ENCODE measurements around the gene FANCM.
"Not testable (repeated sequence)": the region's sequence is repeated elsewhere in the genome, so short reads cannot be mapped to it uniquely, and the experiment has no call there.

FANCM gene

DNA sequence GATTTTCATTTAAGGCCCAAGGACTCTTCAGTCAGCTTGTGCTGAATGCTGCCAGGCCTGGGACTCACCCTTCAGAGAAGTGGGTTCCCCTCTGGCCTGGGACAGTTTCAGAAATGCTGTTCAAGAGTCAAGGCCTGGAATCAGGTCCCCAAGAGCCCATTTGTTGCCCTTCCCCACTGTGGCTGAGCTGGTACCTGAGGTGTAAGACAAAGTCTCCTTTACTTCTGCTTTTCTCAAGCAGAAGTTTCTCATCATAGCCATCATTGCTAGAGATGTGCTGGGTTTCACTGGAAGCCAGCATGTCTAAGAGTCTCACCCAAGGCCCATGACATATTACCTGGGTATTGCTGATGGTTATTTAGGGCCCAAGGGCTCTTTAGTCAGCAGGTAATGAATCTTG, 8.9 kb downstream of the FANCM start:
- DNase-seq (ENCODE audit: low read depth in 2 of 2), result no peak

DNA sequence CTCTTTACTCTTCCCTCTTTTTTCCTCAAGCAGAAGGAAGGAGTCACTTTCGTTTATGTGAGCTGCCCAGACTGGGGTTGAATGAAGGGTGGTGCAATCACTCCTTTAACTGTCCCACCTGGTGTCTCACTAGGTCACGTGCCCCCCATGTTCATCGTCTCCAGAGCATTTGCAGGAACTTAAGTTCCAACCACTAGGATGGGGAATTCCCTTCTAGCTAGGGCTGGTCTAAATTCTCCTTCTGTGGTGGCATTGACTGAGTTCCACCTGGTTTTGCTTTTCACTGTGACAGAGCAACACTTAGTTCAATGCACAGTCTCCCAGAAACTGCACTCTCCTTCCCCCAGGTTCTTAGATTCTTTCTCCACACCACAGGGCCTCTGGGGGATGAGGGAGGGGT, 9.5 kb downstream of the FANCM start:
- DNase-seq (ENCODE audit: low read depth in 2 of 2), result no peak

DNA sequence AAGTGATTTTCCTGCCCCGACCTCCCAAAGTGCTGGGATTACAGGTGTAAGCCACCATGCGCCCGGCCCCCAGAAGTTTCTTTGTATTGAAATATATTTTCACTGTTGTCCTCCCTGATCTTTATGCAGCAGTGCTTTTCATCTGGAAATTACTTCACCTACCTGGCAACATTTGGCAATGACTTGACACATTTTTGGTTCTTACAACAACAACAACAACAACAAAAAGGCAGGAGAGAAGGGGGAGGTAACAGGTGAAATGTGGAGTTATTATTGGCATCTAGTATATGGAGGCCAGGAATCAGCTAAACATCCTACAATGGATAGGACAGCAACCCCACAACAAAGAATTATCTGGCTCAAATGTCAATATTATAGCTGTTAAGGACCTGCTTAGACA, 13.9 kb downstream of the FANCM start:
- no peak for DNase-seq (ENCODE audit: low read depth in 2 of 2)

DNA sequence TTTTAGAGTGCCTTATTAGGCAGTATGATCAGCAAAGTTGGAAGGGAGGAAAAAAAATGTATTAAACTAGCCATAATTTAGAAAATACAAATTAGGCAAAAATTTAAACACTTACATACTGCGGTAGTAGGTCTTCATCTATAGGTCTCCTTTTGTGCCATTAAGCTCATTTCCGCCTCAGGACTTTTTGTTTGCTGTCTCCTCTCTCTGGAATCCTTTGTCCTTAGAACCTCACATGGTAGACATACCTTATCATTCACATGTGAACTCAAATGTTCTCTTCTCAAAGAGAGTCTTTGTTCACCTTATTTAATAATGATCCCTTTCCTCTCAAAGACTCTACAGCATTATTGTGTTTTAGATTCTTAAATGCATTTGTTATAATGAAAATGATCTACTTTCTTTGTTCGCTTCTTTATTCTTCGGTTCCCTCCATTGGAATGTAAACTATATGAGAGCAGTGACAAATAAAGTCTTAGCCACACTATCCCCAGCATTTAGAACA, 14.7 kb downstream of the FANCM start:
- no peak for DNase-seq (ENCODE audit: low read depth in 2 of 2)

DNA sequence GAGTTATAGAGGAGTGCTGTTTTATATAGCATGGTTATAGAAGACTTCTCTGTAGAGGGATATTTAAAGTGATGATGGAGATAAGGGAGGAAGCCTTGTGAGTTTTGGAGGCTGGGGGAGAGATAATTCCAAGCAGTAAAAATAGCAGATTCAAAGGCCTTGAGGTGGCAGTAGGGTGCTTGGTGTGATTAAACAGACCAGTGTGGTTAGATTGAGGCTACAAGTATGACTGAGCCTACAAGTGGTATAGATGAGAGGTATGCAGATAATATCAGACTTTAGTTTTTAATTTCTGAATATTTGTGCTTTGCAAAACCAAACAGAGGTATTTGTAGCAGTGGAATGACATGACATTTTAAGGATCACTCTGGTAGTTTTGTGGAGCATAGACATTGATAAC, 20.3 kb downstream of the FANCM start:
- no peak for DNase-seq (ENCODE audit: low read depth in 2 of 2)

DNA sequence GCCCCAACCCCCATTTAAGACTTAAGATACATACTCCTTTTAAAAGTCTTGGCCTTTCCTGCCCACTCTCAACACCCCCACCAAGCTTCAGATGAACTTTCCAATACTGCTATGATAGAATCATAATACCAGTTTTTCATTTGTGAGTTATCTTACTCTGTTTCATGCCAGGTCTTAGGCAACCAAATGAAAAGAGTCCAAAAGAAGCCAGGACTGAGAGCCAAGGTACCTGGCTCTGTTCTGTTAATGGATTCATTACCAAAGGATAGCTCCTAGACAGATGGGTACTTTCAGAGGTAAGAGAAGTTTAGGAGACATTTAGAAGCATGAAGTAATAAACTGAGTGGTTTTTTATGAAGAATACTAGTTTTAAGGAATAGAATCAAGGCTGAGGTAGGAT, 34.2 kb downstream of the FANCM start:
- DNase-seq (ENCODE audit: low read depth in 2 of 2), result no peak

DNA sequence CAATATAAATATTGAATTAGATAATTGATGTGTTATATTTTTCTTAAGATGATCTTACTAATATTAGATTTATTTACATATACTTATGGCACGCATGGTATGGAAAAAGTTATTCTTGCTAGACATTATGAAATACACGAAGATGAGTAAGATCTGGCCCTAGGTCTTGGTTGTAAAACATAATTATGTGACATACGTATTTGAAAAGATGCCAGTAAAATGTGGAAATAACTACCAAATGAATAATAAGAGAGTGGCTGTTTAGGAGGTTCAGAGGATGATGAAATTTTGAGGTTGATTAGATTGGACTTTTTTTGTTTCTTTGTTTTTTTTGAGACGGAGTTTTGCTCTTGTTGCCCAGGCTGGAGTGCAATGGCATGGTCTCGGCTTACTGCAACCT, 41.3 kb downstream of the FANCM start:
- peak; percentile 92 to 93 for DNase-seq (ENCODE audit: low read depth in 2 of 2)

DNA sequence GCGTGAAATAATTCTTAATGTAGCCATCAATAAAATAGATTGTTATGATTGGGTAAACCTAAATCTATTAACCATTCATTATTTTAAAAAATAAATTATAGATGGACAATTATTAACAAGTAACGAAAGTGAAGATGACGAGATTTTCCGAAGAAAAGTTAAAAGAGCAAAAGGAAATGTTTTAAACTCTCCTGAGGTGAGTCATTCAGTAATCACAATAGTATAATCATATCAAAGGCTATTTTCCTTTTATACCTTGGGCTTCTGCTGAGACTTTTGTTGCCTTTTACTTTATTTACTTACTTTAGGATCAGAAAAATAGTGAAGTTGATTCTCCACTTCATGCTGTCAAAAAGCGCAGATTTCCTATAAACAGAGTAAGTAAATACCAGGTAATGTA, 45.6 kb downstream of the FANCM start:
- DNase-seq (ENCODE audit: low read depth in 2 of 2), result no peak

DNA sequence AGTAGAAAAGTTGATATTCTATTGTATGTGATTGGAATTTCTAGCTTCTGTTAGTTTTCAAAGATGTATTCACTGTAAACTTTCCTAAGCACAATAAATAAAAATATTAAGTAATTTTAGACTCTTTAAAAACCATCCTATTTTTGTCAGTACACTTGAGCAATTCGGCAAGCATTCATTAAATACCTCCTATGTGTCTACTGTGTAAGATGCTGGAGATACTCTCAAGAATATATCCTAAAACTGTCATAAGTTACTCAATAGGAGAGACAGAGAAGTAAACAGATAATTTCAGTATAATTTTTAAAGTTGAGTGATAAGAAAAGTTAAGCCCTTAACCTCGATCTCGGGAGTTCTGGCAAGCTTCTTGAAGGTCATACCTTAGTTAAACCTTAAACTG, 46.1 kb downstream of the FANCM start:
- DNase-seq (ENCODE audit: low read depth in 2 of 2), result no peak

DNA sequence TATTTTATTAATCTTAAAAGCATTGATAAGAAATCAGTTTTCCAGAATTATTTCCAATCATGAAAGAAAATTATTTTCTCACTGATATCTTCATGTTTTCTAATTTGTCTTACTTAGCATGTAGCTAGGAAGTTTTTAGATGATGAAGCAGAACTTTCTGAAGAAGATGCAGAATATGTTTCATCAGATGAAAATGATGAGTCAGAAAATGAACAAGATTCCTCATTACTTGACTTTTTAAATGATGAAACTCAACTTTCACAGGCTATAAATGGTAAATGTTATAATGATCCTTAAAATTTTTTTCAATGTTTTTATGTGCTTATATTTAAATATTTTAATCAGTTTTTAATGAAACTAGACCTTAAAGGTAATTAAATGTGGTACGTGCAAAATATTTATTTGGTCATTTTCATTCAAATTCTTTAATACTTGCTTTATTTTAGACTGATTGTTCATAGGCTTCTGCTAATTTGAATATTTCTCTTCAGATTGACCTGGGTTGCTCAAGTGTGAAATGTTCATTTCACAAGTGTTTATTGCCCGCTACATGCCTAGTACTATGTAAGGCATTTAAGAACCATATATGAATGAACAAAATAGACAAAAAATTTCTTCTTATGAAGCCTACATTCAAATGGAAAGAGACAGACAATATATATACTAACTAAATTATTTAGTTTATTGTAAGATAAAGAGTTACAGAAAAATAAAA, 49.5 kb downstream of the FANCM start:
- DNase-seq (ENCODE audit: low read depth in 2 of 2), result peak in 1 of 2 experiments; percentile 37

DNA sequence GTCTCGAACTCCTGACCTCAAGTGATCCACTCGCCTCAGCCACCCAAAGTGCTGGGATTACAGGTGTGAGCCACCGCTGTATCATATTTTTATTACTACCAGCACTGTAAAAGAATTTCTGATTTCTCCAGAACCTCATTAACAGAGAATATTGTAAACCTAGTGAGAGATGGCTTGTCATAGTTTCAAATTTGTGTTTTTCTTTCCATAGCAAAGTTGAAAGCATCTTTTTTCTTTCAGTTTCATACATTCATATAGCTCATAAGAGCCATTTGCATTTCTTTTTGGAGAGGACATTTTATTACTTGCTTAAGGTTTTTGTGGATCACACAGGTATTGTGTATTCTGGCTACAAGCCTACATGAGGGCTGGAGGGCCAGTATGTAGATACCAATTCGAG, 59.2 kb downstream of the FANCM start:
- DNase-seq (ENCODE audit: low read depth in 2 of 2), result no peak

DNA sequence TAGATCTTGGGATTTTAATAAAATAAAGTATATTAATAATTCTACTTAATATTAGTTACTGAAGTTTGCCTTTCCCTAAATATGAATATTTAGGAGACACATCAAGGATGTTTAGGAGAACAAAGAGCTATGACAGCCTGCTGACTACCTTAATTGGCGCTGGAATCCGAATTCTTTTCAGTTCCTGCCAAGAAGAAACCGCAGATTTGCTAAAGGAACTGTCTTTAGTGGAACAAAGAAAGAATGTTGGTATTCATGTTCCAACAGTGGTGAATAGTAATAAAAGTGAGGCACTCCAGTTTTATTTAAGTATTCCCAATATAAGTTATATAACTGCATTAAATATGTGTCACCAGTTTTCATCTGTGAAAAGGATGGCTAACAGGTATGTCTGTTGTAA, 62.8 kb downstream of the FANCM start:
- peak in 1 of 2 experiments; percentile 44 for DNase-seq (ENCODE audit: low read depth in 2 of 2)

DNA sequence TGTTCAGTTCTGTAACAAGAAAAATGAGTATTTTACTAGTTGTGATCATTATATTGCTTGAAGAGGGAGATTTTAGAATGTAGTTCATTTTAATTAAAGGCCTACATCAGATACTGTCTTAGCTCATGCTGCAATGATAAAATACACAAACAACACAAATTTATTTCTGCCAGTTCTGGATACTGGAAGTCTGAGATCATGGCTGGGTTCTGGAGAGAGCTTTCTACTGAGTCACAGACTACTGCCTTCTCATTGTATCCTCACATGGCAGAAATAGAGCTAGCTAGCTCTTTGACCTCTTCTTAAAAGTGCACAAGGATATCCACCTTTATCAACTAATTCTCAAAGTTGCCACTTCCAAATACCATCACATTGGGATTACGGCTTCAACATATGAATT, 63.5 kb downstream of the FANCM start:
- DNase-seq (ENCODE audit: low read depth in 2 of 2), result no peak

DNA sequence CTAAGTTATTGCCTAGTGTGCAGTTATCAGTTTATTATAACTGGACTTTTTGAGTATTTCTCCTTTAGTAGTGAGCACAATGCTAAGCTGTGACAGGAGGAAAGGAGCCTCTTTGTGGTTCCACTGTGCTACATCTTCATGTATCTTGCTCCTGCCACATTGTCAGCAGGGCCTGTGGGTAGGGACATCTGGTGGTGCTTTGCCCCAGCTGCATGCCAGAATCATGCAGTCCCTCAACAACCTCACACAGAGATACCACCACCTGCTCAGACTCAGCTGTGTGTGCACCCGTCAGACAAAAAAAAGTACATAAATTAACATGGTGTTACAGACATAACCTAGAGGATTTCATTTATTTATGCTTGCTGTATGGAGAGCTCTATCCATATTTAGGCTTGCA, 66.2 kb downstream of the FANCM start:
- DNase-seq (ENCODE audit: low read depth in 2 of 2), result no peak

DNA sequence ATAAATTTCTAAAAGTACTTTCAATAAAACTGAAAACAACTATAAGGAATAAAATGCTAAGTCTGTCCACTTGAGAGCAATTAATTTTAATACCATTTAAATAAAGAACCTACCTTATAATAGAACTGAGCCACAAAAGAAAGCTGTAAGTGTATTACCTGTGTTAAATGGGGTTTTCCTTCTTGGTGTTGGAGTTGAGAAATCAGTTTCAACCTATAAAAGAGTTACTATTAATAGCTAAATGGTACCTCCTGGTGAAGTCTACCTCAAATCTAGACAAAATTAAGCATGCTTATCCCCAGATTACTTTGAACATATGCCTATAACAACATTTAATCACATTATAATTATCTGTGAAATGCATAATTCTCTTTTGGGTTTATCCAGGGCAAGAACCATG, 68.5 kb downstream of the FANCM start:
- DNase-seq (ENCODE audit: low read depth in 2 of 2), result no peak

DNA sequence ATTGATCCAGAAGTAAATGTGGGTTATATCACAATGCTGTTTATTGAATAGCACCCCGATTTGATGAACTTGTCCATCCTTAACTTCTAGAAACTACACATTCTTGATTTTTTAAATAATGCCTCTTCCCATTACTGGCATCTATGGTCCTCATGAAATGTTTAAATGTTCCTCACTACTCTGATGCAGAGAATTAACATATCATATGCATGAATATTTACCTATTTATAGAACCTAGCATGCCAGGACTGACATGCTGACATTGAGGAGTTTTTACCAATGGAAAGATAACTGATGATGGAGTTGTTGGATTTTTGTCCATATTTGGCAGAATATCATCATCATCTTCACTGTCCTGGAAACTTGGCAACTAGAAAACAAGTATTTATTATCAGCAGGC, 74.4 kb downstream of the FANCM start:
- DNase-seq (ENCODE audit: low read depth in 2 of 2), result no peak

DNA sequence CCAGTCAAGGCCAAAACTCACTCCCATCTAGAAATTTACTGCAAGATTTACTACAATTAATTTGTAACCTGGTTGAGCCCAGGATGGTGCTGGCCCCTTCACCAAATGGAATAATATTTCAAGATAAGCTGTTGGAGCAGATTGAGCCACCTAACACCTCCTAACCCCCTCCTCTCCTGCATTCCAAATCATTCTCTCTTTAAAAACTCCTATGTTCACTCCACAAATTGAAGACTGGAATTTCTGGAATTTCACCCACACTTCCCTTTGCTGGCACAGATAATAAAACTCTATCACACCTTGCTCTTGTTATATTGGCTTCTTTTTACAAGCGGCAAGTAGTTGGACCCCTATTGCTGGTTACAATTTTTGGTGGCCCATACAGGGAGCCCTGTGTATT, 75.6 kb downstream of the FANCM start:
- DNase-seq (ENCODE audit: low read depth in 2 of 2), result no peak

DNA sequence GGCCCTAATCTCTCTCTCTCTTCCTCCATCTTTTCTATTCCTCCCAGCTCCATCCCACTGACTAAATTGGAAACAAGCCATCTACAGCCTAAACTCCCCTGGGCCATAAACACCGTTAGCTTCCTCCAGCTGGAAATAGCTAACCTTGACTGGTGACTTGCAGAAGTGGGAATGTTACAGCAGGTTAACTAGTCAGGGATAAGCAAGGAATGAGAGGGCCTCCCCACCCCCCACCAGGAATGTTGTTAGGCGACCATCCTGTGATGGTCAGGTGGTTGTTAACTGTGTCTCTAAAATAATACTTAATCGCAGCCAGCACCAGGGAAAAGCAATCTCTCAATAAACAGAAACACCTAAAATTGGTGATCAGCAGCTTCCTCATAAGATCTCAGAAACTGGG, 76.5 kb downstream of the FANCM start:
- DNase-seq (ENCODE audit: low read depth in 2 of 2), result no peak

DNA sequence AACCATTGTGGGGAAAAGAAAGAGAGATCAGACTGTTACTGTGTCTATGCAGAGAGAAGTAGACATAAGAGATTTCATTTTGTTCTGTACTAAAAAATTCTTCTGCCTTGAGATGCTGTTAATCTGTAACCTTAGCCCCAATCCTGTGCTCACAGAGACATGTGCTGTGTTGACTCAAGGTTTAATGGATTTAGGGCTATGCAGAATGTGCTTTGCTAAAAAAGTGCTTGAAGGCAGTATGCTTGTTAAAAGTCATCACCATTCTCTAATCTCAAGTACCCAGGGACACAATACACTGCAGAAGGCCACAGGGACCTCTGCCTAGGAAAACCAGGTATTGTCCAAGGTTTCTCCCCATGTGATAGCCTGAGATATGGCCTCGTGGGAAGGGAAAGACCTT, 78.0 kb downstream of the FANCM start:
- not testable (repeated sequence) for DNase-seq (ENCODE audit: low read depth in 2 of 2)

DNA sequence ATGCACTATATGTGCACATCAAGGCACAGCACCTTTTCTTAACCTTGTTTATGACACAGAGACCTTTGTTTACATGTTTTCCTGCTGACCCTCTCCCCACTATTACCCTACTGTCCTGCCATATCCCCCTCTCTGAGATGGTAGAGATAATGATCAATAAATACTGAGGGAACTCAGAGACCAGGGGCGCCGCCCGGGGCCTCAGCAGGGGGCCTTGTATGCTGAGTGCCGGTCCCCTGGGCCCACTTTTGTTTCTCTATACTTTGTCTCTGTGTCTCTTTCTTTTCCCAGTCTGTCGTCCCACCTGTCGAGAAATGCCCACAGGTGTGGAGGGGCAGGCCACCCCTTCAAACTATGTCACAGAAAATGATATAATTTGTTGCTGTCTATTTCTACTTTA, 78.6 kb downstream of the FANCM start:
- DNase-seq (ENCODE audit: low read depth in 2 of 2), result not testable (repeated sequence)

DNA sequence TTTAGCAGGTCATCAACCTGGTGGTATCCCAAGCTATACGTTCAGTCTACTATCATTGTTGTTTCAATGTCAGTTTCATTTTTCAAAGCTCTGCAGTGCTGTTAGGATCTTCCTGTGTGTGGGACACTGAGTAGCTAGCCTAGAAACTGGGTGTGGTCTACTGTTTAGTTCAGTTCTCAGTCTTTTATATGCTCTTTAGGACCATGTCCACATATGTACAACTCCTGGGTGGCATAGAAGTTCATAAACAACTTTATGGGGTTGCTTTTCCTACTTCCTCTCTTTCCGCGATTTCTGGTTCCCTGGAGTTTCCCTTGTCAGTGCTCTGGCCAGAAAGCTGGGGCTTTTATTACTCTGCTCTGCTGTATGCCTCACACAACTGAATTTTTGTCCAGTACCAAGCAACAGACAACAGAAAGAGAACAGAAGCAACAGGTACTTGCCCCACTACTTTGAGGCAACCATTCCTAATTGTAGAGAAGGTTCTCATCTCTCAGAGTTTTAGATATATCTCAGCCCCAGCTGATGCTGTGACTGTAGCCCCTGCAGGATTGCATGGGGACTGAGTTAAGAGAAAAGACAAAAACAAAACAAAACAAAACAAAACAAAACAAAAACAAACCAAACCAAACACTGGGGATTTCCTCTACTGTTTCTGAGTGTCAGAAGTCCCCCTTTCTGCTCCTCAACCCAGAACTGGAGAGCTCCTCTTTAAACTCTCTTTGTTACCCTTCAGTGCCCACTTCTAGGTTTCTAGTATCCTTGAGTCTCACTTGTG, 86.9 kb downstream of the FANCM start:
- no peak for DNase-seq (ENCODE audit: low read depth in 2 of 2)

DNA sequence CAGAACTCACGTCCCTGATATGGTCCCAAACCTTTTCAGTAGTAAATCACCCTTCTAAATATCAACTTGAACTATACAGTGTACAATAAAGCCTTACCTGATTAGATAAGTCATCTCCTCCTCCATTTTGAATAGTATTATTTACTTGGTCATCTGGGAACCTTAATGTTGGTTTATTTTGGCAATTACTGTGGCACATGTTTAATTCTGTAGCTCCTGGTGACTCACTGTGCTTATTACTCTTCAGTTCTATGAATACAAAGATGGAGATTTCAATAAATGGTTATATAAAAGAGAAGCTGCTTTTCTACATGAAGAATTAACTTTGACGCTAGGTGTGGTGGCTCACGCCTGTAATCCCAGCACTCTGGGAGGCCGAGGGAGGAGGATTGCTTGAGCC, 91.8 kb downstream of the FANCM start:
- DNase-seq (ENCODE audit: low read depth in 2 of 2), result no peak

DNA sequence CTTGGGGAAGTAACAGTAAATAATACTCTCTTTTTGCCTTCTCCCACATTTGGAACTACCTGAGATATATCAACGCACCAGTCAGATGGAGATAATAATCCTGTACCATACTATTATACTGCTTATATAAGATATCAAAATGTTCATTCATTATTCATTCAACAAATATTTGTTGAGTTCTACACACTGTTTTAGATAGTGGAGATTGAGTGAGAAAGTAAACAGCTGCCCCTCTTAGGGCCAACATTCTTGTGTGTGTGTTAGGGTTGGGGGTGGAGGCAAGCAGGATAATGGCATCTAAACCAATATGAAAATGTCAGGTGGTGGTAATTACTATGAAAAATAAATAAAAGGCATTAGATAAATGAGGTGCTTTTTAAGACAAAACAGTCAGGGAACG, 103.3 kb downstream of the FANCM start:
- DNase-seq (ENCODE audit: low read depth in 2 of 2), result no peak

All from fibroblast of skin of left quadriceps (primary cell).